Endometrial microvascular endothelial cells (primary cell): ENCODE data around the gene ALDOB. TPM values are rescaled to one million over a fixed set of nuclear protein-coding genes. Genes with fewer than 3 reads are reported as not detected.

Experiments used
- in situ Hi-C: cut with HindIII; loops from 2 replicates; pipeline ENCODE4 v1.10.0; 2017; ENCODE audit warnings: low sequenced_read_pairs, low pct_unique_long_range_greater_than_20kb; ENCODE audit errors: inconsistent ontology term
- total RNA-seq: library from RNA; depleted of rRNA; stranded (reverse); fragments of >200 nt; gene quantifications from one replicate; pipeline ENCODE4 v1.2.3, GENCODE V29; 2015; ENCODE audit errors: inconsistent ontology term

The ALDOB gene
- total RNA-seq, 1 donor from 2014 or later: not detected

DNA sequence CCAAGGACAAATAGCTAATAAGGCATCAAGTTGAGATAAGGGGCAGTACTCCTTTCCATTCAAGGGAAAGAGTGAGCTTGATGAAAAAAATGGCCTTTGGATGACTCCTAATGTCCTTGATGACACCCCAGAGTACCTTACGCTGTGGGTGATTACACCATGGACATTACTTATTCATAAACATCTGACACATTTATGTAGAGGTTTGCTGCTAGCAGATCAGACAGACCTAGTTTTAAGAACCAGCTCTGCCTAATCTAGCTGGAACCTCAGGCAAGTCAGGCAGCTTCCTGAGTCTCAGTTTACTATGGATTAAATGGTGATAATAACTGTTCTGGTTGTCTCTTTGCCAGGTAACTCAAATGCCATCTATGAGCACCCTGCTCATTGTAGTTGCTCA, 2.8 kb downstream of the ALDOB start:
- in situ Hi-C loops: no loop called here

DNA sequence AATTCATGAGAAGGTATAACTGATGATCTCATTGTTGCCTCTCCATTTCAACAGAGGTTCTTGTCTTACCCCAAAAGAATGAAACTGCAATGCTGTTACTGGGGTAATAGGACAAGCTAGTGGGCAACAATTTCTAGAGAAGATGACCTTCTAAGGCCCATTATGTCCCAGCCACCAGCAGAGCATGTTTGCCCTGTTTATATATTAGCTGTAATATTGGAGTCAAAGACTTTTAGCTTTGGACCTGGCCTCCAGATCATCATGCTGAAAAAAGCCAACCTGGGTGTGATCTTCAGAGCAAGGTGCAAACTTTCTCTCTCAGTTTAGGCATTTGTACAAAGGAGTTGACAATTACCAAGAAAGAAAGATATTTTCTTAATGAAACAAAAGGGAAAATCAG, 3.4 kb downstream of the ALDOB start:
- in situ Hi-C loops: no loop called here

DNA sequence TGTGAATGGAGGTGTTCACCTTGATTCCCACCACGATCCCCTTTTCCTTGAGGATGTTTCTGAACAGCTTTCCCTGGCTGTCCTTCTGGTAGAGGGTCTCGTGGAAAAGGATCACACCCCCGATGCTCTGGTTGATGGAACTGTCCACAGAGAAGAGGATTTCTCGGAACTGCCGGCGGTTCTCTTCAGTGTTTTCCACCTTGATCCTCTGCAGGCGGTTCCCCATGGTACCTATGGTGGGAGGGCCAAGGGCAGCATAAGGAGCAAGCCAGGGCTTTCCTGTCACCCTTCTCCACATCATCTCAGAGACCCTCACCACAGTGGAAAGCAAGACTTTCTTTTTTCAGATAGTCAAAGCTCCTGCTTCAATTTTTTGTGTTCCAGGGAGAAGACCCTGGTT, 5.8 kb downstream of the ALDOB start:
- in situ Hi-C loops: no loop called here

DNA sequence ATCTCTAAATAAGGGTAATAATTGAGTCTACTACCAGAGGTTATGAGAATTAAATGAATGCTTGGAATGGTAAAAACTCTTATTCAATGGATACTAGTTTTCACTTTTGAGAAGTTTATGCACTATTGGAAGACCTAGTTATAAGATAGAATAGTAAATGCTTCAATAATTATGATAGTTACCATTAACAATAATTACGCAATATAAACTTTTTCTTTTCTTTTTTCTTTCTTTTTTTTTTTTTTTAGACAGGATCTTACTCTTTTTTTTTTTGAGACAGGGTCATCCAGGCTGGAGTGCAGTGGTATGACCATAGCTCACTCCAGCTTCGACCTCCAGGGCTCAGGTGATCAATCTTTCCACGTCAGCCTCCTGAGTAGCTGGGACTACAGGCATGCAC, 6.7 kb downstream of the ALDOB start:
- in situ Hi-C loops: no loop called here

DNA sequence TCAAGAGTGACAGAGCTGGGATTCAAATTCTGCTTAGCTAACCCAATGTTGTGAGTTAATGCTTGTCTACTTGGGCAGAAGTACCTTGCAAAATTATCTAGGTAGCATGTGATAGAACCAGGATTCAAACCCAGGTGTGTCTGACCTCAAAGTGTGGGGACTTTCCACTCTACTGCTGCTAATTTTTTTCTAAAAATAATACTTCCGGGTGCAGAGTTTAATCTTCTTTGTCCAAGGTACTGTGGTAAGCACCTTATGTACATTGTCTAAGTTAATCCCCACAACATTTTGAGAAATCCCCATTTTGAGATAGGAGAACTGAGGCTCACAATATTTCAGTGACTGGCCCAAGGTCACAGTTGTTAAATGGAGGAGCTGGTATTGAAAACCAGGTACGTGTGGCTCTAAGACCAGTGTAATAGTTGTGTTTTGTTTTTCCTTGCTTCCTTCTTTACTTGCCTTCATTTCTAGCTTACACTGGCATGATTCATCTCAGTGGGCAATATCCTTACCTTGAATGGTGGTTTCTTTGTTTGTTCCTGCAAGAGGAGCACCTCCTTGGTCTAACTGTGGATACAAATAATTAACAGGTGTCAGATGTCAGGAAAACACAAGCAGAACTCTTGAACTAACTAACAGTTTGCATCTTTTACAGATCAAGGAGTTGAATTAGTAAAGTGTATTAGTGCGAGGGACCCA, 7.5 kb downstream of the ALDOB start:
- in situ Hi-C loops: no loop called here

DNA sequence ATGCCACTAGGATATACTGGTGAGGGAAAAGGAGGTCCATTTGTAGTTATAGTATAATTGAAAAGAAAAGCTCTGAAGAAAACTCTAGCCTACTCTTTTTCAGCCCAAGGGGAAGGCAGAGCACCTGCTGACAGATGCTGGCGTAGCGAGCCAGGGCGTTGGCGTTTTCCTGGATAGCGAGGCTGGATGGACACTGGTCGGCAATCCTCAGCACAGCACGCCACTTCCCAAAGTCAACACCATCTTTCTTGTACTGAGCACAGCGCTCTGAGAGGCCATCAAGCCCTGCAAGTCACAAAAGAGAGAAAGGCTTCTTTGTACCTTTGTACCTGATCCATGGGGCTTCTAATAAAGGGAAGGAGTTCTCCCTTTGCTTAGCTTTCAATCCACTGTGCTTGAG, 8.2 kb downstream of the ALDOB start:
- in situ Hi-C loops: no loop called here

DNA sequence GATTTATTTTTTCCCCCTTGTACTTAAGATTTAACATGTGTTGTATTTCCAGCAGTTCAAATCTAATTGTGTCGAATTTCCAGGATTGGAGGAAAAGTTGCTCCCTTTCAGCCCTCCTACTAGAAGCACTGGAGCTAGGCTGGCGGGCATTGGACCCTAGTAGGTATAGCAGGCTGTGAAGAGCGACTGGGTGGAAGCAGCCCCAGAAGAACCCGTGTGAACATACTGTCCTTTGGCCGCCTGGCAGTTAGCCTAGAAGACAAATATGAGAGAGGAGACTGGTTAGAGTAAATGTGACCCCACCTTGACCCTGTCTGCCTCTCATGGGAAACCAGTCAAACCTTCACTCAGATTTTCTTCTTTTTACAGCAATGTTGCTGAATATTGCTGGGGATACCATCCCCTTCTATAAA, 13.9 kb downstream of the ALDOB start:
- in situ Hi-C loops: no loop called here

DNA sequence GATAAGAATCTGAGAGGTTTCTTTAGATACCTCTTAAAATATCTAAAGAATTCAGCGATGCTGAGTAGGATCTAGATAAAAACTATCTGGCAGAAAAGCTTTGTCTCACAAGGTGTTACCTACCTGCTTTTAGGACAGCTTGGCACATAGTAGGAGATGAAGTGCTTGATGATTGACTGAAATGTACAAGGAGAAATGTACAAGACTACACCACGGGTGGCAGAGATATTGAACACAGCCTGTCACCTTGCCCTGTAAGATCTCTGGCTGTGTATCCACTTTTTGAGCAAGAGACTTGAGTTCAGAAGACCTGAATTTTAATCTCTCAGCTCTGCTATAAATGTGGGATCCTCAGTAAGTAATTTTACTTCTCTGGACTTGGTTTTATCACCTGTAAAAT, 15.7 kb downstream of the ALDOB start:
- in situ Hi-C loops: no loop called here

DNA sequence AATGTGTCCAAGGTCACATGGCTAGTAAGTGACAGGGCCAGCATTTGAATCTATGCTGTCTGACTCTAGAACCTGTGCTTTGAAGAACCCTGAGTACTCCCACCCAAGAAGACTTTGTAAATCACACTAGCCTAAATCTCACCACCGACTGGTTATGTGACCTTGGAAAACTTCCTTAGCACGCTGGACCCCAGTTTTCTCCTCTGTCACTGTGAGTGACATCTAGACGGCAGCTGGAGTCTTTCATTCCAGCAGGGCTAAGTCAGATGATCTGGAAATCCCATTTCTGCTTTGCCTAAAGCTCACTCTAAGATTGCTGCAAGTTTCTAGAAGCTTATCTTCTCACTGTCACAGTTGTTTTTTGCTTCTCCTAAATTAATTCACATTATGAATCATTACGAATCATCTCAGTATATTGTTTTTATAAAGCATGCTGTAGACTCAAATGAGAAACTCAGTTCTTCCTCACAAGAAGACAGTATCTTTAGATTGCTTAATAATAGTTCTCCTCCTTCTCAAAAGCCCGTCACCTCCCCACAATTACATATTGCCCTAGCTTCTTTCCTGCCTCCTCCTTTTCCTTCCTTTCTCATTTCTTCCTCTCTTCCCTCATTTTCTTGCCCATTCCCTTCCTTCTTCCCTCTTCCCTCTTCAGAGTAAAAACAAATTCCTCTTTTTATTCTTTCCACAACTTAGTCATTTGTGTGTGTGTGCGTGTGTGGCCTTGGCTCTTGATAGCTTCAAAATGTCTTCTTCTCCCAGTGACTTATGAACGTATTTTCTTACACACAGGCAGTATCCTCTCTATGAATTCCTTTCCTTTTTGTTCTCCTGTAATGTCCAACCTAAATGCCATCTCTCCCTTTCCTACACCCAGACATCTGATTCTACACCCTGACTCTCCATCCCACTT, 16.8 kb downstream of the ALDOB start:
- in situ Hi-C loops: no loop called here

DNA sequence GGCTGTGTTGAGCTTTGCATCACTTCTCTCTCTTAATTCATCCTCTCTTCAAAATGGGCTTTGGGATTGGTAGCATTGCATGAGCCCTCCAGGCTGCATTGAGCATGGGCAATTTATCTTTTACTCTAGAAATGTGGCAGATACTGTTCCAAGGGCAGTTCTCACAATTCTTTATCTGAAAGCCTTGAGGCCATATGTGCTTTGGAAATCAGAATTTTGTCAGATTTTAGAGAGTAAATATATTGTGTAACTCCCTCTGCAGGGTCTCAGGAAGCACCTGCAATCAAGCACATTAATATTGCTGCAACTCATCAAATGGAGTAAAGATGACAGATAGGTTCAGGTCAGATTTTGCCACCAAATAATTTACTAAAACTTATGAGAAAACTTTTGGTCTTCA, 17.6 kb downstream of the ALDOB start:
- in situ Hi-C loops: no loop called here

DNA sequence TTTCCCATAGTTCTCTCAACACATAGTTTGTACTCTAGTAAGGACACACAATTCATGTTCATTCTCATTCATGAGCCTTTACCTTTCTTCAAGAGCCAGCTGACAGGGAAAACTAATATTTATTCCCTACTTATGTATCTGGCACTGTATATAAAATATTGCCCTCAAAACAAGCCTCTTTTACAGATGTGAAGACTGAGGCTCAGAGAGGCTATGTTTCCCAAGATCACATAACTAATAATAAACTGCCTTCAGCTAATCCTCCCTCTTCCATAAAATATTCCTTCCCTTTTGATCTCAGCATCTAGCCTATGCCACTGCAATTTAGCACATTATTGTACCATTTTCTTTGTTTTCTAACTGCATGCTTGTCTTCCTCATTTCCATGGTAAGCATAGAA, 18.2 kb downstream of the ALDOB start:
- in situ Hi-C loops: no loop called here

DNA sequence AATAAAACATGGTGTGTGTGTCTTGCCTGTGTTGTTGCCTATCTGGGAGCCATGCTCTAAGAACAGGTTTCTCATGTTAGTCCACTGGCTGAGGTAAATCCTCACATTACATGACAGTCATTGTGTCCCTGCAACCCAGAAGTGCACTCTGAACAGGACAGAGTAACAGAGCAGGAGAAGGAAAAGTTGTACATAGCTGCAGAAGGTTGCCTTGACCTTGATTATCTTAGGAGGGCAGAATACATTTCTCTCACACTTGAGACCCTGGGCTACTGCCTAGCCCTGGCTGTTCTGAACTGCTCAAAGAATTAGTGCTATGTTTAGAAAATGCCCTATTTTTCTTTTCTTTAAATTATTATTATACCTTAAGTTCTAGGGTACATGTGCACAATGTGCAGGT, 20.0 kb downstream of the ALDOB start:
- in situ Hi-C loops: no loop called here

DNA sequence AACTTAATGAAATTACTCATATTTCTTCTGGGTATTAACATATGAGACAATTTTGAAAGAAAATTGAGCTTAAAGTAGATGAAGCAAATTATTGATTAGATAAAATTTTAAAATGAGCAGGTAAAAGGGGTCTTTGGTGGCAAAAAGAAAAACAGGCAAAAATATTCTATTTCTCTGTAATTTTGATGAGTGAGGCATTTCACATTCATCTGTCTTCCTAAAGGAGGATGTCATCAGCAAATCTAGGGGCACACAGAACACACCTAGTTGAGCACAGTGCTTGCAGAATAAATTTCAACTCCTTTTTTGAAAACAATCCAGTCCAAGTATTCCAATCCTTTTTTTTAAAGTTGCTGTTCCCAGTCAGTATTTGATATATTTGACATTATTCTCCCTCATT, 20.7 kb downstream of the ALDOB start:
- in situ Hi-C loops: no loop called here

DNA sequence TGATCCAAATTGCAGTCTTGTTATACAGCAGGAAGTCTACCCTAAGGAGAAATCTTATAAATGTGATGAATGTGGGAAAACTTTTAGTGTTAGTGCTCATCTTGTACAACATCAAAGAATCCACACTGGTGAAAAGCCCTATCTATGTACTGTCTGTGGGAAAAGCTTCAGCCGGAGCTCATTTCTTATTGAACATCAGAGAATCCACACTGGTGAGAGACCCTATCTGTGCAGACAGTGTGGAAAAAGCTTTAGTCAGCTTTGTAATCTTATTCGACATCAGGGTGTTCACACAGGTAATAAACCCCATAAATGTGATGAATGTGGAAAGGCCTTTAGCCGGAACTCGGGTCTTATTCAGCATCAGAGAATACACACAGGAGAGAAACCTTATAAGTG, 26.5 kb downstream of the ALDOB start:
- in situ Hi-C loops: no loop called here

DNA sequence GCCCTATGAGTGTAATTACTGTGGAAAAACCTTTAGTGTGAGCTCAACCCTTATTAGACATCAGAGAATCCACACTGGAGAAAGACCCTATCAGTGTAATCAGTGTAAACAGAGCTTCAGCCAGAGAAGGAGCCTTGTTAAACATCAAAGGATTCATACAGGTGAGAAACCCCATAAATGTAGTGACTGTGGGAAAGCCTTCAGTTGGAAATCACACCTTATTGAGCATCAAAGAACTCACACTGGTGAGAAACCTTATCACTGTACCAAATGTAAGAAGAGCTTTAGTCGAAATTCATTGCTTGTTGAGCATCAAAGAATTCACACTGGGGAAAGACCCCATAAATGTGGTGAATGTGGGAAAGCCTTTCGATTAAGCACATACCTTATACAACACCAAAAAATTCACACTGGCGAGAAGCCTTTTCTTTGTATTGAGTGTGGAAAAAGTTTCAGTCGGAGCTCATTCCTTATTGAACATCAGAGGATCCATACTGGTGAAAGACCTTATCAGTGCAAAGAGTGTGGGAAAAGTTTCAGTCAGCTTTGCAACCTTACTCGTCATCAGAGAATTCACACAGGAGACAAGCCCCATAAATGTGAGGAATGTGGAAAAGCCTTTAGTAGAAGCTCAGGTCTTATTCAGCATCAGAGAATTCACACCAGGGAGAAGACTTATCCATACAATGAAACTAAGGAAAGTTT, 27.0 kb downstream of the ALDOB start:
- in situ Hi-C loops: no loop called here

DNA sequence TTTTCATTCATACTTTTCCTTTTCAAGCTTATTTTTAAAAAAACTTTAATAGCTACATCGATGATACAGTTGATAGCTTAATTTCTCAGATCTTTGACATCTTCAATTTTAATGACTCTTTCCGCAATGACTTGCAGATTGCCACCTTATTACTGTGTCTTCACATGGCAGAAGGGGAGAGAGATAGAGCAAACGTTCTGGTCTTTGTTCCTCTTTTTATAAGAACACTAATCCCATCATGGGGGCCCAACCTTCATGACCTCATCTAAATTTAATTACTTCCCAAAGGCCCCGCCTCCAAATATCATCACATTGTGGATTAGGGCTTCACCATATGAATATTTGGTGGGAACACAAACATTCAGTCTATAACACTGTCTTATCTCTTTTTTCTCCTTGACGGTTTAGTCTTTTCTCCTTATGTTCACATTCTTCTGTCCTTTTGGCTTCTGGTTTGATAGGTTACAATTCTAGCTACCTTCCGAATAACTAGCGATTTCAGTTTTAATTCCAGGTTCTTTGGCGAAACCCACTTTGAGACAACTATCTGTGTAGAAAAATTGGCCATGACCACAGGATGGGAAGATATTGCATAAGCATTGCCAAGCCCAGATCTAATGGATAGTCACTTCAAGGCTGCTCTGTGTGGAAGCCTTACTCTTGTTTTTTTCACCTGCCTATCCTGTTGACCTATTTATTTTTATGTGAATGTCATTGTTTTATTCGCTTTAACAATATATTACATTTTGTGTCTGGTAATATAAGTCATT, 31.9 kb downstream of the ALDOB start:
- in situ Hi-C loops: no loop called here

DNA sequence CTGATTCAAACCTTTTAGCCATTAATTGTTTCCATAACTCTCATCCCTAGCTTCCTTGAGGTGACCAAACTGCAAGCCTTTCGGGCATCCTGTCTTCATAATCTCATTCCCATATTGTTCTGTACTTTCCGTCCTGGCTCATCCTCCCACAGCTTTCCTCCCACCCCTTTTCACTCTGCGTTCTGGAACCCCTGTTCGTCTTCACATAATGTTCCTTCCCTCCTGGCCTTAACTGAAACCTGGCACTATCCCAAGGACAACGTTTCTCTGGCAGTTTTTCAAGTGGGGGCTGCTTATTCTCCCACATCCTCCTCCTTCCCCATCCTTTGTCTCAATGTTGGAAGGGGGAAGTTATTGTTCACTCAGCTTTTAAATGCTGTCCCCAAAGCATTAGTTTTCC, 35.5 kb downstream of the ALDOB start:
- in situ Hi-C loops: no loop called here

DNA sequence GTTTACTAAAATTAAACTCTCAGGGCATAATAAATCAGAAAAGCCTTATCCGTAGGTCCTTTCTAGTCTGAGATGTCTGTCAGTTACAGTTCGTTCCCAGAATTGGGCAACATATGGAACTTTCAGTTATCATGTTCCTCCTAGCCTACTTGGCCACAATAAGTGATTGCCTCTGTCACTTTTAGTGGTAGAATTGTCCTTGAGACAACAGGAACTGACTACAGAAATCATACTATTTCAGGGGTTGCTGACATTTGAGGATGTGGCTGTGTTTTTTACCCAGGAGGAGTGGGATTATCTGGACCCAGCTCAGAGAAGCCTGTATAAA, 36.0 kb downstream of the ALDOB start:
- in situ Hi-C loops: no loop called here

DNA sequence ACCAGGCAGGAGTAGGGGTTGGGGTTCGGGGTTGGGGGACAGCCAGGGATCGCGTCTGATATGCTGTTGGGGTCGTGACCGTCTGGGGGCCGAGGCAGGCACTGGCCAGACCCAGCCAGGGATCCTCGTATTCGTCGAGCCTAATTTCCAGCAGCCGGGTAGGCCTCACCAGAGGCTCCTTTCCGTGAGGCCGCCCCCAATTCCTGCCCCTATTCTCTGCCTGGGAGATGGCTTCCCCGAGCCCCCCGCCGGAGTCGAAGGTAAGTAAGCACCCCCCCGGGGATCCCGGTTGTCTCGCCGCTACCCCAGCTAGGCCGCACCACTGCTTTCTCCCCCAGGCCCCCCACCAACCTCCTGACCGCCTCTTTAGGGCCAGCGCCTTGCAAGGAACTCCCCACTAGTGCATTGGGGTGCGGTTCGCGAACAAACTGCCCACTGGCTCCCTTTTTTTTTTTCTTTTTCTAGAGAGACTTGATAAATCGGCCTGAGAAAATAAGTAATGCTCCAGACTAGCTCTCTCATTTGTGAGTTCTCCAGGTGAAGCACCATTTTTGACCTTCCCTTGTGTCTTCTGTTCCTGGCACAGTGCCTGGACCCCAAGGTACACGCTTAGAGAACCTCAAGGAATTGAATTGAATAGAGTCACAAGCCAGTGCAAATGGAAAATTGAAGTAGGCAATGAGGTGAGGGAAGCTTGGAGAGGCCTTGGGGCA, 36.5 kb downstream of the ALDOB start:
- in situ Hi-C loops: no loop called here
